ENCODE data around the gene CDC14C.

DNA sequence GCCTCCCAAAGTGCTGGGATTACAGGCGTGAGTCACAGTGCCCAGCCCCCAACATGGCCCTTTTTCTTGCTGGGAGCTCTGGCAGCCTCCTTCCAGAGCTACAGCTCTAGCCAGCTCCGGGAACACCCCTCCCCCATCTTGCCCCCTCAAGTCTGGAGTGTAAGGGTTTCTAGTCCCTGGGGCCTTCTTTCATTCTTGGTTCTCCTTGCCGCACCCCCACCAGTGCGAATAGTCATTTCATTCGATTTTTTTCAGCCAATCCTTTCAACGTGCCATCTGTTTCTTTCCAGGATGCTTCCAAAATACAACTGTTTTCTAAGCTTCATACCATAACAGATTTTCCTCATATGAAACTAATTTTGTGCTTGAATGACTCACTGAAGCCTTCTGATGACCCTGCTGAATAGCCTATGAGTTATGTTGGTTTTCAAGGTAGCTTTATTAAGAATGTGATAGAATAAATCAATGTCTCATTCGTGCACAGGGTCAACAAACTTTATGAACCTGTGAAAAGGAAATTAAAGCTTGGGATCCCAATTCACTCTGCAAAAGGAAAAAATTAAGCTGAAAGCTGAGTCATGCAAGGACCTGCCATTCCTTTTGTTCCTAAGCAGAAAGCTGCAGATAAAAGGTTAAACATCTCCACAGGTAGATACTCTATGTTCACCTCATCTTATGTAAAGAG, 38.6 kb downstream of the CDC14C start:
- TF ChIP-seq POLR2A (IDR thresholded peaks at IDR 0.05) (no peak), POLR2AphosphoS5 (IDR thresholded peaks at IDR 0.05) (no peak), EP300 (IDR thresholded peaks at IDR 0.05; ENCODE audit: low read depth) (no peak)
- TF ChIP-seq, protein P1, sequence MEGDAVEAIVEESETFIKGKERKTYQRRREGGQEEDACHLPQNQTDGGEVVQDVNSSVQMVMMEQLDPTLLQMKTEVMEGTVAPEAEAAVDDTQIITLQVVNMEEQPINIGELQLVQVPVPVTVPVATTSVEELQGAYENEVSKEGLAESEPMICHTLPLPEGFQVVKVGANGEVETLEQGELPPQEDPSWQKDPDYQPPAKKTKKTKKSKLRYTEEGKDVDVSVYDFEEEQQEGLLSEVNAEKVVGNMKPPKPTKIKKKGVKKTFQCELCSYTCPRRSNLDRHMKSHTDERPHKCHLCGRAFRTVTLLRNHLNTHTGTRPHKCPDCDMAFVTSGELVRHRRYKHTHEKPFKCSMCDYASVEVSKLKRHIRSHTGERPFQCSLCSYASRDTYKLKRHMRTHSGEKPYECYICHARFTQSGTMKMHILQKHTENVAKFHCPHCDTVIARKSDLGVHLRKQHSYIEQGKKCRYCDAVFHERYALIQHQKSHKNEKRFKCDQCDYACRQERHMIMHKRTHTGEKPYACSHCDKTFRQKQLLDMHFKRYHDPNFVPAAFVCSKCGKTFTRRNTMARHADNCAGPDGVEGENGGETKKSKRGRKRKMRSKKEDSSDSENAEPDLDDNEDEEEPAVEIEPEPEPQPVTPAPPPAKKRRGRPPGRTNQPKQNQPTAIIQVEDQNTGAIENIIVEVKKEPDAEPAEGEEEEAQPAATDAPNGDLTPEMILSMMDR (IDR thresholded peaks at IDR 0.05), result no peak
